Suprapubic skin (tissue), 4 donors: ENCODE results near the gene PCBP3. TPM values are rescaled to one million over a fixed set of nuclear protein-coding genes. Genes with fewer than 3 reads are reported as not detected.
"Not testable (repeated sequence)": the region's sequence is repeated elsewhere in the genome, so short reads cannot be mapped to it uniquely, and the experiment has no call there.

Experiments
- DNase-seq, 2 donors: peaks; one replicate each; pipeline ENCODE4 v3.0.0-alpha.2; 2019; ENCODE audit warnings: low spot score in 2 of 2
- H3K27ac ChIP-seq: fragments of 200-600 bp; sonication (generic); one replicate; pipeline ENCODE4 v1.5.1; 2019
- H3K27me3 ChIP-seq: fragments of 200-600 bp; sonication (generic); one replicate; pipeline ENCODE4 v1.5.1; 2019
- H3K36me3 ChIP-seq: fragments of 200-600 bp; sonication (generic); one replicate; pipeline ENCODE4 v1.5.1; 2019
- H3K4me1 ChIP-seq: fragments of 200-600 bp; sonication (generic); one replicate; pipeline ENCODE4 v1.5.1; 2019
- H3K4me3 ChIP-seq: fragments of 200-600 bp; sonication (generic); one replicate; pipeline ENCODE4 v1.5.1; 2019; ENCODE audit warnings: mild to moderate bottlenecking
- H3K9me3 ChIP-seq: fragments of 200-600 bp; sonication (generic); one replicate; pipeline ENCODE4 v1.5.1; 2019
- CTCF ChIP-seq, 2 donors: fragments of 200-600 bp in 1 of 2; fragments of 450-650 bp in 1 of 2; sonication (generic) in 1 of 2; IDR thresholded peaks; one replicate each; pipeline ENCODE4 v1.5.1; 2016 to 2019; ENCODE audit warnings: antibody characterized with exemption in 2 of 2, mild to moderate bottlenecking in 1 of 2, moderate library complexity in 1 of 2
- EP300 ChIP-seq: sonication (generic); formaldehyde crosslinking; IDR thresholded peaks from one replicate; pipeline ENCODE4 v1.6.1; 2017; ENCODE audit warnings: antibody characterized with exemption
- POLR2A ChIP-seq, 2 donors: fragments of 450-650 bp; IDR thresholded peaks; one replicate each; pipeline ENCODE4 v1.6.1; 2017; ENCODE audit warnings: antibody characterized with exemption in 2 of 2, mild to moderate bottlenecking in 2 of 2, moderate library complexity in 2 of 2
- POLR2AphosphoS5 ChIP-seq, 3 donors: sonication (generic); formaldehyde crosslinking; IDR thresholded peaks; one replicate each; pipeline ENCODE4 v1.6.1; 2017; ENCODE audit warnings: antibody characterized with exemption in 3 of 3
- WGBS: methylation state at CpG from one replicate; pipeline ENCODE4 v1.1.5; 2018; 5-methylcytosine and 5-hydroxymethylcytosine counted together
- total RNA-seq, 4 donors: library from RNA; depleted of rRNA; stranded (reverse); fragments of >200 nt; gene quantifications; one replicate each; pipeline ENCODE4 v1.1.0, GENCODE V29; 2016

PCBP3 gene
- total RNA-seq, 4 donors from 2014 or later = 0.97 to 7.3 (median 2.7) TPM

GRCh38 chr21:45880097-45881068, 236.9 kb downstream of the PCBP3 start:
- no peaks in the 10 kb centered on the region for H3K27me3 ChIP-seq
- no peak for TF ChIP-seq EP300
- peak; percentile 18 to 56 for TF ChIP-seq CTCF (IDR thresholded peaks at IDR 0.05)
- H3K4me1 ChIP-seq = peaks cover 13% of the 10 kb centered on the region
- WGBS = 45% methylated on average over 25 of the region's 29 CpGs
- DNase-seq = peak in 1 of 2 donors; percentile 73
- H3K36me3 ChIP-seq = no peaks in the 10 kb centered on the region
- H3K27ac ChIP-seq = no peak overlapping the region
- no peak overlapping the region for H3K4me3 ChIP-seq
- no peaks in the 10 kb centered on the region for H3K9me3 ChIP-seq

- DNase-seq = no peak
- Histone ChIP-seq H3K9me3 (no peaks in the 10 kb centered on the region), H3K36me3 (no peaks in the 10 kb centered on the region), H3K27ac (no peak overlapping the region), H3K27me3 (no peaks in the 10 kb centered on the region), H3K4me3 (no peak overlapping the region), H3K4me1 (peaks cover 22% of the 10 kb centered on the region)
- TF ChIP-seq POLR2AphosphoS5 (IDR thresholded peaks at IDR 0.05) = no peak
- TF ChIP-seq CTCF (IDR thresholded peaks at IDR 0.05) = no peak
- no peak for TF ChIP-seq EP300
- 77% methylated on average over 8 of the region's 8 CpGs for WGBS
Measured at GRCh38 chr21:45882645-45883044, 239.1 kb downstream of the PCBP3 start.

- Histone ChIP-seq H3K27me3 (no peaks in the 10 kb centered on the region), H3K4me1 (peaks cover 25% of the 10 kb centered on the region), H3K9me3 (no peaks in the 10 kb centered on the region), H3K27ac (no peak overlapping the region), H3K4me3 (no peak overlapping the region), H3K36me3 (no peaks in the 10 kb centered on the region)
- DNase-seq = no peak
- WGBS = 92% methylated on average over 4 of the region's 4 CpGs
- no peak for TF ChIP-seq CTCF (IDR thresholded peaks at IDR 0.05)
- TF ChIP-seq POLR2AphosphoS5 (IDR thresholded peaks at IDR 0.05) = no peak
- TF ChIP-seq POLR2A (IDR thresholded peaks at IDR 0.05) = no peak
- no peak for TF ChIP-seq EP300
Measured at GRCh38 chr21:45883090-45883489, 239.6 kb downstream of the PCBP3 start.

- DNase-seq = no peak
- TF ChIP-seq EP300 (no peak), CTCF (IDR thresholded peaks at IDR 0.05) (no peak)
- Histone ChIP-seq H3K9me3 (no peaks in the 10 kb centered on the region), H3K4me1 (peaks cover 21% of the 10 kb centered on the region), H3K4me3 (no peak overlapping the region), H3K27me3 (no peaks in the 10 kb centered on the region), H3K27ac (no peak overlapping the region), H3K36me3 (no peaks in the 10 kb centered on the region)
- 89% methylated on average over 3 of the region's 3 CpGs for WGBS
Measured at GRCh38 chr21:45885597-45885929, 242.0 kb downstream of the PCBP3 start.

- not testable (repeated sequence) for H3K27ac ChIP-seq, H3K27me3 ChIP-seq, H3K36me3 ChIP-seq, H3K9me3 ChIP-seq, H3K4me3 ChIP-seq, DNase-seq
- peaks cover 17% of the 10 kb centered on the region for H3K4me1 ChIP-seq
- 89% methylated on average over 13 of the region's 21 CpGs for WGBS
Measured at GRCh38 chr21:45885930-45886601, 242.5 kb downstream of the PCBP3 start.
